Heart right ventricle (tissue), 16 donors: Measurements from ENCODE around the gene KCTD10. TPM values are rescaled to one million over a fixed set of nuclear protein-coding genes. Genes with fewer than 3 reads are reported as not detected.

Source experiments
- ATAC-seq, 8 donors: fragments of 200-7000 bp; cut with Tn5 transposase; one replicate each; pipeline ENCODE4 v1.9.1; 2020; ENCODE audit warnings: mild to moderate bottlenecking in 8 of 8, moderate library complexity in 8 of 8, moderate number of reproducible peaks in 1 of 8
- DNase-seq, 2 donors: peaks; one replicate each; pipeline ENCODE4 v3.0.0-alpha.2; 2020
- H3K27ac ChIP-seq, 10 donors: fragments of 200-600 bp; sonication (generic) in 2 of 10; one replicate each; pipeline versions ENCODE4 v1.5.0 to v1.8.0; 2020 to 2022; ENCODE audit warnings: mild to moderate bottlenecking in 3 of 10
- H3K27me3 ChIP-seq, 7 donors: fragments of 200-600 bp; one replicate each; pipeline ENCODE4 v1.8.0; 2021 to 2022; ENCODE audit warnings: mild to moderate bottlenecking in 2 of 7
- H3K36me3 ChIP-seq, 9 donors: fragments of 200-600 bp; sonication (generic) in 1 of 9; one replicate each; pipeline versions ENCODE4 v1.5.0 to v1.8.0; 2020 to 2022; ENCODE audit warnings: mild to moderate bottlenecking in 2 of 9
- H3K4me1 ChIP-seq, 9 donors: fragments of 200-600 bp; sonication (generic) in 1 of 9; one replicate each; pipeline versions ENCODE4 v1.5.0 to v1.8.0; 2020 to 2022; ENCODE audit warnings: mild to moderate bottlenecking in 4 of 9
- H3K4me3 ChIP-seq, 10 donors: fragments of 200-600 bp; sonication (generic) in 2 of 10; one replicate each; pipeline versions ENCODE4 v1.5.0 to v1.8.0; 2020 to 2022; ENCODE audit warnings: mild to moderate bottlenecking in 7 of 10, moderate library complexity in 2 of 10
- H3K9me3 ChIP-seq, 11 donors: fragments of 200-600 bp in 10 of 11; sonication (generic) in 2 of 11; one replicate each; pipeline versions ENCODE4 v1.5.0 to v1.8.0; 2013 to 2022; ENCODE audit warnings: mild to moderate bottlenecking in 2 of 11, control low read depth in 1 of 11, moderate library complexity in 1 of 11
- CTCF ChIP-seq, 9 donors: fragments of 200-600 bp; sonication (generic) in 2 of 9; IDR thresholded peaks; one replicate each; pipeline versions ENCODE4 v1.5.0 to v1.8.0; 2021 to 2022; ENCODE audit warnings: antibody characterized with exemption in 9 of 9, mild to moderate bottlenecking in 5 of 9, moderate library complexity in 1 of 9
- WGBS, 2 donors: extraction: QIAGEN DNeasy Blood & Tissue Kit; methylation state at CpG; one replicate each; pipeline ENCODE4 v1.1.7; 2013; ENCODE audit warnings: inconsistent platforms in 1 of 2; 5-methylcytosine and 5-hydroxymethylcytosine counted together
- intact Hi-C, 10 donors: fragments of 100-400 bp; cut with DNase I; formaldehyde crosslinking; loops; one replicate each; pipeline versions ENCODE4 v1.11.1 to v1.14.2; 2022
- polyA plus RNA-seq, 2 donors: library from polyadenylated mRNA; stranded (reverse); fragments of 200-250 nt; gene quantifications; one replicate each; pipeline ENCODE4 v1.2.3, GENCODE V29; 2013
- total RNA-seq, 10 donors: library from RNA; stranded (reverse); fragmentation: NEBNext Ultra II Directional in 3 of 10; extraction: Animal tissue kit (Norgen Biotek cat#: 25700) in 3 of 10; gene quantifications; one replicate each; pipeline versions ENCODE4 v1.2.1 to v1.2.4, GENCODE V29; 2021 to 2023
- donor health status: Arrhythmogenic right ventricular cardiomyopathy.
- donor health status: ischemic (EF 13 %, LVEDD 7.1; RV severe dilation, severe dysfunction).
- donor health status: healthy with polysubstance abuse.
- donor health status: DM: no; HTN: yes; CAD: no.
- donor health status: DM: no; HTN: no; CAD: no.
- donor health status: ischemic (EF 25% LVEDD 6.9; RV normal size, moderate dysfunction).
- donor health status: ischemic (EF 25% LVEDD 5.7; RV mildly dilated, moderate dysfunction).
- donor health status: healthy.
- donor health status: DM: yes; HTN: yes; CAD: no.
- donor health status: Ischemic cardiomyopathy.
- donor health status: ischemic (EF 35%, LVEDD 5.7; RV mildly dilated, moderate dysfunction).
- donor health status: nonischemic (EF 11% LVEDD 7.7; RV severe dilation, severe dysfunction).
- donor health status: DM: yes; HTN: yes; CAD: no.
- donor health status: PGD.
- donor health status: ischemic (EF 29% LVEDD 5.4; RV normal size, mild dysfunction).
- donor health status: nonischemic (EF 23%, LVEDD 6.1; RV moderate dilation, normal function).

Gene KCTD10
- total and polyA plus RNA-seq, 12 donors, result 13.6 to 64.9 (median 31.9) TPM

GRCh38 chr12:109512608-109513007, 35.5 kb upstream of the KCTD10 start:
- H3K4me3 ChIP-seq, result no peak overlapping the region
- no peaks in the 10 kb centered on the region for H3K27me3 ChIP-seq
- no peaks in the 10 kb centered on the region for H3K9me3 ChIP-seq
- TF ChIP-seq CTCF (IDR thresholded peaks at IDR 0.05), result no peak
- H3K4me1 ChIP-seq, result peaks cover 0 to 26% (median 2%) of the 10 kb centered on the region in 9 donors
- peaks cover 0 to 100% (median 74%) of the 10 kb centered on the region in 9 donors for H3K36me3 ChIP-seq
- ATAC-seq (no peak), DNase-seq (no peak)
- intact Hi-C loops, result no loop called here
- no peak overlapping the region for H3K27ac ChIP-seq
- WGBS, 2 donors, result 72 to 84% methylated on average over 1 of the region's 1 CpG

GRCh38 chr12:109510196-109510595, 33.1 kb upstream of the KCTD10 start:
- WGBS, 2 donors, result 40 to 55% methylated on average over 15 of the region's 15 CpGs
- ATAC-seq (peak in 7 of 8 donors; percentile 61 to 86 (median 74)), DNase-seq (peak; percentile 26 to 45)
- Histone ChIP-seq H3K4me3 (no peak overlapping the region), H3K36me3 (peaks cover 0 to 100% (median 76%) of the 10 kb centered on the region in 9 donors), H3K9me3 (no peaks in the 10 kb centered on the region), H3K4me1 (peaks cover 0 to 18% (median 0%) of the 10 kb centered on the region in 9 donors), H3K27me3 (no peaks in the 10 kb centered on the region), H3K27ac (peak overlapping the region in 7 of 10 donors; percentile 41 to 72 (median 58))
- intact Hi-C loops, result no loop called here
- no peak for TF ChIP-seq CTCF (IDR thresholded peaks at IDR 0.05)

GRCh38 chr12:109504068-109504467, 27.0 kb upstream of the KCTD10 start:
- Histone ChIP-seq H3K27ac (no peak overlapping the region), H3K36me3 (peaks cover 0 to 100% (median 87%) of the 10 kb centered on the region in 9 donors), H3K4me3 (no peak overlapping the region), H3K27me3 (no peaks in the 10 kb centered on the region), H3K4me1 (no peaks in the 10 kb centered on the region), H3K9me3 (no peaks in the 10 kb centered on the region)
- no peak for DNase-seq
- intact Hi-C loops, result no loop called here
- no peak for ATAC-seq
- no peak for TF ChIP-seq CTCF (IDR thresholded peaks at IDR 0.05)
- 24 to 40% methylated on average over 1 of the region's 1 CpG for WGBS, 2 donors

- no peaks in the 10 kb centered on the region for H3K4me1 ChIP-seq
- no peaks in the 10 kb centered on the region for H3K27me3 ChIP-seq
- TF ChIP-seq CTCF (IDR thresholded peaks at IDR 0.05), result no peak
- 69 to 91% methylated on average over 3 of the region's 3 CpGs for WGBS, 2 donors
- no peak for ATAC-seq
- intact Hi-C loops, result no loop called here
- no peak overlapping the region for H3K27ac ChIP-seq
- H3K4me3 ChIP-seq, result no peak overlapping the region
- H3K36me3 ChIP-seq, result peaks cover 0 to 100% (median 91%) of the 10 kb centered on the region in 9 donors
- no peak for DNase-seq
- H3K9me3 ChIP-seq, result no peaks in the 10 kb centered on the region
These were observed 26.5 kb upstream of the KCTD10 start for GRCh38 chr12:109503611-109504010.
